ENCODE results near the gene C1orf159.

The C1orf159 gene

GRCh38 chr1:1088801-1089680 lies 26.8 kb downstream of the C1orf159 start:
- TF ChIP-seq, protein P1, sequence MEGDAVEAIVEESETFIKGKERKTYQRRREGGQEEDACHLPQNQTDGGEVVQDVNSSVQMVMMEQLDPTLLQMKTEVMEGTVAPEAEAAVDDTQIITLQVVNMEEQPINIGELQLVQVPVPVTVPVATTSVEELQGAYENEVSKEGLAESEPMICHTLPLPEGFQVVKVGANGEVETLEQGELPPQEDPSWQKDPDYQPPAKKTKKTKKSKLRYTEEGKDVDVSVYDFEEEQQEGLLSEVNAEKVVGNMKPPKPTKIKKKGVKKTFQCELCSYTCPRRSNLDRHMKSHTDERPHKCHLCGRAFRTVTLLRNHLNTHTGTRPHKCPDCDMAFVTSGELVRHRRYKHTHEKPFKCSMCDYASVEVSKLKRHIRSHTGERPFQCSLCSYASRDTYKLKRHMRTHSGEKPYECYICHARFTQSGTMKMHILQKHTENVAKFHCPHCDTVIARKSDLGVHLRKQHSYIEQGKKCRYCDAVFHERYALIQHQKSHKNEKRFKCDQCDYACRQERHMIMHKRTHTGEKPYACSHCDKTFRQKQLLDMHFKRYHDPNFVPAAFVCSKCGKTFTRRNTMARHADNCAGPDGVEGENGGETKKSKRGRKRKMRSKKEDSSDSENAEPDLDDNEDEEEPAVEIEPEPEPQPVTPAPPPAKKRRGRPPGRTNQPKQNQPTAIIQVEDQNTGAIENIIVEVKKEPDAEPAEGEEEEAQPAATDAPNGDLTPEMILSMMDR (IDR thresholded peaks at IDR 0.05; ENCODE audit: insufficient read depth, missing control alignments): no peak
- FAIRE-seq: no peak
- no peak for DNase-seq (ENCODE audit: insufficient read length, low spot score)

DNA sequence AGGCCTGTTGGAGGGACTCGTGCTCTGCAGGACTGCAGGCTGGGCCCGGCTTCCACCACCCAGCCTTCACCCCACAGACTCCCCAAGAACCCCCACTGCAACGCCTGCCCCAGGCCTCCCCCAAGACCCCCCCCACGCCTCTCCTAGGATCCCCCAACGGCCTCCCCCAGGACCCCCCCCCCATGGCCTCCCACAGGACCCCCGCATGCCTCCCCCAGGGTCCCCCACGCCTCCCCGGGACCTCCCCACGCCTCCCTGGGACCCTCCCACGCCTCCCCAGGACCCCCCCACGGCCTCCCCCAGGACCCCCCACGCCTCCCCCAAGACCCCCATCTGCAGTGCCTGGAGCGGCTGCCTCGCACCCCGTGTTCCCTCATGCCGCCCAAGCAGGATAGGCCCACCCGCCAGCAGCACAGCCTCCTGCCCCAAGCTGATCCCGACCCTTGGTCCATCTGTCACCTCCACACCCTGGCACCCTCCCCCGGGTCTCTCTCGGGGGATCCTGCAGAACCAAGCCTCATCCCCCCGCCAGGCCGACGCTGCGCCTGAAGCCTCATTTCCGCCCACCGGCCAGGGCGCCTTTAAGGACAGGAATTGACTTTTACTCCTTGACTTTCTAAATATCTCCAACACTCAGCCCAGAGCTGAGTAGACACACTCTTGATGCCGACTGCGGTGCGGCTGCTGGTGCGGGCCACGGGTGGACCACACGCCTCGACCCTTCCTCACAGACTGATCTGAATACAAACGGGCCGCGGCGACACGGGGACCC lies 27.7 kb downstream of the C1orf159 start:
- no peak for DNase-seq (ENCODE audit: insufficient read length, low spot score)
- FAIRE-seq: no peak
- TF ChIP-seq, protein P1 (IDR thresholded peaks at IDR 0.05; ENCODE audit: insufficient read depth, missing control alignments): no peak

GRCh38 chr1:1087351-1088028 lies 28.4 kb downstream of the C1orf159 start:
- FAIRE-seq (no peak), DNase-seq (ENCODE audit: insufficient read length, low spot score) (no peak)
- TF ChIP-seq, protein P1 (IDR thresholded peaks at IDR 0.05; ENCODE audit: insufficient read depth, missing control alignments): no peak

GRCh38 chr1:1086911-1087341 lies 29.0 kb downstream of the C1orf159 start:
- FAIRE-seq (no peak), DNase-seq (ENCODE audit: insufficient read length, low spot score) (no peak)
- TF ChIP-seq, protein P1 (IDR thresholded peaks at IDR 0.05; ENCODE audit: insufficient read depth, missing control alignments): no peak

- DNase-seq (ENCODE audit: insufficient read length, low spot score) (no peak), FAIRE-seq (no peak)
- TF ChIP-seq, protein P1 (IDR thresholded peaks at IDR 0.05; ENCODE audit: insufficient read depth, missing control alignments): no peak
Observed at GRCh38 chr1:1085911-1086841, 29.7 kb downstream of the C1orf159 start.

GRCh38 chr1:1085171-1085841 lies 30.6 kb downstream of the C1orf159 start:
- DNase-seq (ENCODE audit: insufficient read length, low spot score) (no peak), FAIRE-seq (no peak)

More at GRCh38 chr1:1085171-1085841, 30.6 kb downstream of the C1orf159 start:
- TF ChIP-seq, protein P1 (IDR thresholded peaks at IDR 0.05; ENCODE audit: insufficient read depth, missing control alignments): no peak

Data from D721Med (cell line).